ELF-1 (cell line): Measurements from ENCODE around the gene PPIL4.

Experiments
- DNase-seq: peaks from one replicate; pipeline ENCODE4 v3.0.0-alpha.2; 2016; ENCODE audit warnings: low read depth, low spot score

The PPIL4 gene

DNA sequence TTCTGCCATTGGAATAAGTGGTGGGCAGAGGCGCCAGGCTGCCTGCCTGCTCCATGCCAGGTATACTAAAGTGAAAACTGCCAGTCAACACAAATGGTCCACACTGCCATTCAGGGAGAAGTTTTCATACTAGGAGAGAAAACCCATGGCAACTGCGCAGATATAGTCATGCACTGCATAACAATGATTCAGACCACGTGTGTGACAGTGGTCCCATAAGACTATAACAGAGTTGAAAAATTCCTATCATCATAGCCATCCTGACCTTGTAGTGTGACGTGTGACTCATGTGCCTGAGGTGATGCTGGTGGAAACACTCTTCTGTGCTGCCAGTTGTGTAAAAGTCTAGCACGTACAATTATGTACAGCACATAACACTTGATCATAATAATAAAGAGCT is 86.1 kb downstream of the PPIL4 start:
- DNase-seq = no peak

- no peak for DNase-seq
Measured at GRCh38 chr6:149458806-149459205, 87.0 kb downstream of the PPIL4 start.

DNA sequence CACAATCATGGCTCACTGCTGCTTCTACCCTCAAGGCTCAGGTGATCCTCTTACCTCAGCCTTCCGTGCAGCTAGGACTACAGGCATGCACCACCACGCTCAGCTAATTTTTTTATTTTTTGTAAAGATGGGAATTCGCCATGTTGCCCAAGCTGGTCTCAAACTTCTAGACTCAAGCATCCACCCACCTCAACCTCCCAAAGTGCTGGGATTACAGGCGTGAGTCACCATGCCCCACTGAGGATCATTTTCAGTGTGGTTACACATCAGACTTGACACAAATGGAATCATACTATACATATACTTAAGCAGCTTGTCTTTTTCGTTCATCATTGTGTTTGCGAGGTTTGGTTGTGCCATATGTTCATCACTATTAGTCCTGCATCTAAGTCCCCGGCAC is 87.6 kb downstream of the PPIL4 start:
- no peak for DNase-seq

GRCh38 chr6:149457316-149457884 is 88.4 kb downstream of the PPIL4 start:
- DNase-seq = no peak

GRCh38 chr6:149456311-149457021 is 89.4 kb downstream of the PPIL4 start:
- DNase-seq = no peak

DNA sequence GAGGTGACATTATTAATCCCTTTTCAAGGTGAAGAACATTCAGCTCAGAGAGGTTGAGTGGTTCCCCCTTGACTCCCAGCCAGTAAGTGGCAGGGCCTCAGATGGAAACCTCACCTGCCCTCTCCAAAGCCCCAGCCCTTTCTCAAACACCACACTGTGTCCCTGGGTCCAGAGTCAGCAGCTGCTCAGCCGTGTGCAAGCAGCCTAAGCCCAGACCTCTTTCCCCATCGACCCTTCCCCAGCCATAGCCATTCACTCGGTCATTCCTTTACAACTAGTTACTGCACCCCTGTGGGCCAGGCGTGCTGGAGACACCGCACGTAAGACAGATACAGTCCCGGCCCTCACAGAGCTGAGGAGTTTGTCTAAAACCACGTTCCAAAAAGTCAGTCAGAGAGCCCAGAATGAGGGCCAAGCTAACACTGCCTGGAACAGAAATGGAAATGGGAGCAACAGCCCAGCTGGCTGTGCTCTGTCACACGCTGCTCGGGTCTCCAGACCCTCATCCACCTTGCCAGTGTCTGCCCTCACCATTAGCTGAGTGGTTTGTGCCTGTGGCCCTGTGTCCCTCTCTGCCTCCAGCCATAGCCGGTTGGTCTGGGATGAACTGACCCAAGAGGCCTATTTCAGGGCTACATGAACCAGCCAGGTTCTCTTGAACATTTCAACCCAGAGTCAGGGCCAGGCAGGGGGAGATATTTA is 90.7 kb downstream of the PPIL4 start:
- no peak for DNase-seq
